SK-N-MC (cell line): ENCODE measurements around the gene CCDC40.
"Not testable (repeated sequence)": the region's sequence is repeated elsewhere in the genome, so short reads cannot be mapped to it uniquely, and the experiment has no call there.

Experiments
- DNase-seq: peaks from one replicate; pipeline ENCODE4 v3.0.0-alpha.2; 2011; ENCODE audit warnings: low read depth, low spot score
- H3K27ac ChIP-seq: fragments of 200-600 bp; sonication (generic); 2 replicates; pipeline ENCODE4 v1.5.1; 2016; ENCODE audit warnings: mixed run types
- H3K36me3 ChIP-seq: fragments of 200-600 bp; sonication (generic); 2 replicates; pipeline ENCODE4 v1.6.1; 2017; ENCODE audit warnings: antibody characterized with exemption, low read length, mixed read lengths; ENCODE audit not compliant: insufficient read depth
- H3K4me3 ChIP-seq: fragments of 200-600 bp; sonication (generic); 2 replicates; pipeline ENCODE4 v1.5.1; 2016
- H3K9ac ChIP-seq: fragments of 200-600 bp; sonication (generic); 2 replicates; pipeline ENCODE4 v1.8.0; 2017; ENCODE audit warnings: mixed run types, mixed read lengths; ENCODE audit not compliant: insufficient read length
- H3K9me3 ChIP-seq: fragments of 200-600 bp; sonication (generic); 2 replicates; pipeline ENCODE4 v1.6.1; 2017; ENCODE audit warnings: low read depth, mild to moderate bottlenecking, antibody characterized with exemption, low read length, moderate library complexity, mixed read lengths
- EZH2 ChIP-seq: fragments of 200-600 bp; sonication (generic); IDR thresholded peaks from one replicate; pipeline ENCODE4 v1.6.1; 2017; ENCODE audit warnings: antibody characterized with exemption
- FOXP2 ChIP-seq: optimal IDR thresholded peaks from 2 replicates; pipeline ENCODE3; 2011; ENCODE audit warnings: mild to moderate bottlenecking, moderate library complexity; ENCODE audit not compliant: insufficient read depth; ENCODE audit errors: extremely low read length, control extremely low read depth
- POLR2AphosphoS5 ChIP-seq: IDR thresholded peaks from 2 replicates; pipeline ENCODE4 v1.6.1; 2012; ENCODE audit warnings: mild to moderate bottlenecking, low read depth, low read length, borderline replicate concordance

Gene CCDC40

GRCh38 chr17:80082403-80083135 lies 46.1 kb downstream of the CCDC40 start:
- H3K9ac ChIP-seq: no peak overlapping the region
- no peak overlapping the region for H3K4me3 ChIP-seq
- H3K36me3 ChIP-seq: no peaks in the 10 kb centered on the region
- H3K9me3 ChIP-seq: no peaks in the 10 kb centered on the region
- no peak for TF ChIP-seq POLR2AphosphoS5
- no peak for TF ChIP-seq EZH2
- TF ChIP-seq FOXP2: no peak
- peak; percentile 8 for DNase-seq
- H3K27ac ChIP-seq: no peak overlapping the region

- H3K27ac ChIP-seq: no peak overlapping the region
- no peaks in the 10 kb centered on the region for H3K36me3 ChIP-seq
- no peak for TF ChIP-seq FOXP2
- TF ChIP-seq POLR2AphosphoS5: no peak
- TF ChIP-seq EZH2: no peak
- no peaks in the 10 kb centered on the region for H3K9me3 ChIP-seq
- H3K9ac ChIP-seq: no peak overlapping the region
- H3K4me3 ChIP-seq: no peak overlapping the region
- DNase-seq: no peak
These were observed 46.8 kb downstream of the CCDC40 start for GRCh38 chr17:80083136-80083661.

- H3K9me3 ChIP-seq: no peaks in the 10 kb centered on the region
These were observed 48.3 kb downstream of the CCDC40 start for GRCh38 chr17:80084773-80085172.

GRCh38 chr17:80086081-80086480 lies 49.6 kb downstream of the CCDC40 start:
- H3K36me3 ChIP-seq: no peaks in the 10 kb centered on the region
- no peak overlapping the region for H3K4me3 ChIP-seq
- no peak for TF ChIP-seq FOXP2
- no peak for TF ChIP-seq EZH2
- TF ChIP-seq POLR2AphosphoS5: no peak
- H3K27ac ChIP-seq: no peak overlapping the region
- H3K9ac ChIP-seq: no peak overlapping the region
- DNase-seq: no peak
- no peaks in the 10 kb centered on the region for H3K9me3 ChIP-seq

More at GRCh38 chr17:80084773-80085172, 48.3 kb downstream of the CCDC40 start:
- no peak for TF ChIP-seq POLR2AphosphoS5
- TF ChIP-seq FOXP2: no peak
- TF ChIP-seq EZH2: no peak
- DNase-seq: no peak
- H3K27ac ChIP-seq: no peak overlapping the region
- no peak overlapping the region for H3K9ac ChIP-seq
- no peak overlapping the region for H3K4me3 ChIP-seq
- no peaks in the 10 kb centered on the region for H3K36me3 ChIP-seq

- H3K4me3 ChIP-seq: no peak overlapping the region
- H3K27ac ChIP-seq: no peak overlapping the region
- no peak overlapping the region for H3K9ac ChIP-seq
- DNase-seq: no peak
- H3K9me3 ChIP-seq: no peaks in the 10 kb centered on the region
- H3K36me3 ChIP-seq: no peaks in the 10 kb centered on the region
- TF ChIP-seq EZH2 (no peak), POLR2AphosphoS5 (no peak), FOXP2 (no peak)
These were observed 50.2 kb downstream of the CCDC40 start for GRCh38 chr17:80086616-80087015.

- Histone ChIP-seq H3K4me3 (no peak overlapping the region), H3K36me3 (no peaks in the 10 kb centered on the region), H3K9me3 (no peaks in the 10 kb centered on the region), H3K9ac (no peak overlapping the region), H3K27ac (no peak overlapping the region)
- no peak for TF ChIP-seq EZH2
- TF ChIP-seq FOXP2: no peak
- DNase-seq: no peak
These were observed 51.2 kb downstream of the CCDC40 start for GRCh38 chr17:80087346-80088265.

- no peak overlapping the region for H3K27ac ChIP-seq
- TF ChIP-seq EZH2 (no peak), FOXP2 (no peak), POLR2AphosphoS5 (no peak)
- H3K4me3 ChIP-seq: no peak overlapping the region
- DNase-seq: no peak
- H3K36me3 ChIP-seq: no peaks in the 10 kb centered on the region
- no peak overlapping the region for H3K9ac ChIP-seq
- H3K9me3 ChIP-seq: no peaks in the 10 kb centered on the region
These were observed 53.3 kb downstream of the CCDC40 start for GRCh38 chr17:80089762-80090161.

- not testable (repeated sequence) for H3K36me3 ChIP-seq, H3K27ac ChIP-seq, DNase-seq, H3K9ac ChIP-seq, H3K4me3 ChIP-seq, H3K9me3 ChIP-seq
These were observed 53.7 kb downstream of the CCDC40 start for GRCh38 chr17:80090164-80090563.

- no peak for TF ChIP-seq FOXP2
- TF ChIP-seq POLR2AphosphoS5: no peak
- no peak for TF ChIP-seq EZH2
- no peak for DNase-seq
- Histone ChIP-seq H3K9ac (no peak overlapping the region), H3K4me3 (no peak overlapping the region), H3K27ac (no peak overlapping the region), H3K36me3 (no peaks in the 10 kb centered on the region), H3K9me3 (no peaks in the 10 kb centered on the region)
These were observed 54.9 kb downstream of the CCDC40 start for GRCh38 chr17:80091376-80091775.
